NCI-H2196 (cell line): ENCODE measurements around the gene ANKRD49.

Source experiments
- DNase-seq: peaks from one replicate; lab custom pipeline; 2025; ENCODE audit not compliant: unreplicated experiment; lab: John Stamatoyannopoulos, UW

ANKRD49 gene

DNA sequence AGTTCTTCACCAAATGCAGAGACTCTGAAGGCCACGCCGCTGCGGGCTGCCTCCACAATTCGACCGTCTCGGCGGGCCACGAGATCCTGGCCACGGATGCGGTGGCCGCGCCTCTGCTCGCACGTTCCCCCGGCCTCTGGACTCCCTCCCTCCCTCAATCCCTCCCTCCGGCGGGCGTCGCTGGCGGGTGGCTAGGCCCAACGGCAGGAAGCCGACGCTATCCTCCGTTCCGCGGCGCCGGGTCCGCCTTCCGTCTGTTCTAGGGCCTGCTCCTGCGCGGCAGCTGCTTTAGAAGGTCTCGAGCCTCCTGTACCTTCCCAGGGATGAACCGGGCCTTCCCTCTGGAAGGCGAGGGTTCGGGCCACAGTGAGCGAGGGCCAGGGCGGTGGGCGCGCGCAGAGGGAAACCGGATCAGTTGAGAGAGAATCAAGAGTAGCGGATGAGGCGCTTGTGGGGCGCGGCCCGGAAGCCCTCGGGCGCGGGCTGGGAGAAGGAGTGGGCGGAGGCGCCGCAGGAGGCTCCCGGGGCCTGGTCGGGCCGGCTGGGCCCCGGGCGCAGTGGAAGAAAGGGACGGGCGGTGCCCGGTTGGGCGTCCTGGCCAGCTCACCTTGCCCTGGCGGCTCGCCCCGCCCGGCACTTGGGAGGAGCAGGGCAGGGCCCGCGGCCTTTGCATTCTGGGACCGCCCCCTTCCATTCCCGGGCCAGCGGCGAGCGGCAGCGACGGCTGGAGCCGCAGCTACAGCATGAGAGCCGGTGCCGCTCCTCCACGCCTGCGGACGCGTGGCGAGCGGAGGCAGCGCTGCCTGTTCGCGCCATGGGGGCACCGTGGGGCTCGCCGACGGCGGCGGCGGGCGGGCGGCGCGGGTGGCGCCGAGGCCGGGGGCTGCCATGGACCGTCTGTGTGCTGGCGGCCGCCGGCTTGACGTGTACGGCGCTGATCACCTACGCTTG is 50.2 kb downstream of the ANKRD49 start, which contains the start of gene FUT4:
Gene FUT4, plus strand, starts transcription at position 227 of the 951 bp plus-strand sequence. Its CDS starts 213 bp downstream, at position 440.
- DNase-seq = peak; percentile 86

DNA sequence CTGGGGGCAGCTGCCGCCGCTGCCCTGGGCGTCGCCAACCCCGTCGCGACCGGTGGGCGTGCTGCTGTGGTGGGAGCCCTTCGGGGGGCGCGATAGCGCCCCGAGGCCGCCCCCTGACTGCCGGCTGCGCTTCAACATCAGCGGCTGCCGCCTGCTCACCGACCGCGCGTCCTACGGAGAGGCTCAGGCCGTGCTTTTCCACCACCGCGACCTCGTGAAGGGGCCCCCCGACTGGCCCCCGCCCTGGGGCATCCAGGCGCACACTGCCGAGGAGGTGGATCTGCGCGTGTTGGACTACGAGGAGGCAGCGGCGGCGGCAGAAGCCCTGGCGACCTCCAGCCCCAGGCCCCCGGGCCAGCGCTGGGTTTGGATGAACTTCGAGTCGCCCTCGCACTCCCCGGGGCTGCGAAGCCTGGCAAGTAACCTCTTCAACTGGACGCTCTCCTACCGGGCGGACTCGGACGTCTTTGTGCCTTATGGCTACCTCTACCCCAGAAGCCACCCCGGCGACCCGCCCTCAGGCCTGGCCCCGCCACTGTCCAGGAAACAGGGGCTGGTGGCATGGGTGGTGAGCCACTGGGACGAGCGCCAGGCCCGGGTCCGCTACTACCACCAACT is 51.0 kb downstream of the ANKRD49 start:
- no peak for DNase-seq

DNA sequence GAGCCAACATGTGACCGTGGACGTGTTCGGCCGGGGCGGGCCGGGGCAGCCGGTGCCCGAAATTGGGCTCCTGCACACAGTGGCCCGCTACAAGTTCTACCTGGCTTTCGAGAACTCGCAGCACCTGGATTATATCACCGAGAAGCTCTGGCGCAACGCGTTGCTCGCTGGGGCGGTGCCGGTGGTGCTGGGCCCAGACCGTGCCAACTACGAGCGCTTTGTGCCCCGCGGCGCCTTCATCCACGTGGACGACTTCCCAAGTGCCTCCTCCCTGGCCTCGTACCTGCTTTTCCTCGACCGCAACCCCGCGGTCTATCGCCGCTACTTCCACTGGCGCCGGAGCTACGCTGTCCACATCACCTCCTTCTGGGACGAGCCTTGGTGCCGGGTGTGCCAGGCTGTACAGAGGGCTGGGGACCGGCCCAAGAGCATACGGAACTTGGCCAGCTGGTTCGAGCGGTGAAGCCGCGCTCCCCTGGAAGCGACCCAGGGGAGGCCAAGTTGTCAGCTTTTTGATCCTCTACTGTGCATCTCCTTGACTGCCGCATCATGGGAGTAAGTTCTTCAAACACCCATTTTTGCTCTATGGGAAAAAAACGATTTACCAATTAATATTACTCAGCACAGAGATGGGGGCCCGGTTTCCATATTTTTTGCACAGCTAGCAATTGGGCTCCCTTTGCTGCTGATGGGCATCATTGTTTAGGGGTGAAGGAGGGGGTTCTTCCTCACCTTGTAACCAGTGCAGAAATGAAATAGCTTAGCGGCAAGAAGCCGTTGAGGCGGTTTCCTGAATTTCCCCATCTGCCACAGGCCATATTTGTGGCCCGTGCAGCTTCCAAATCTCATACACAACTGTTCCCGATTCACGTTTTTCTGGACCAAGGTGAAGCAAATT is 51.7 kb downstream of the ANKRD49 start:
- DNase-seq = no peak

DNA sequence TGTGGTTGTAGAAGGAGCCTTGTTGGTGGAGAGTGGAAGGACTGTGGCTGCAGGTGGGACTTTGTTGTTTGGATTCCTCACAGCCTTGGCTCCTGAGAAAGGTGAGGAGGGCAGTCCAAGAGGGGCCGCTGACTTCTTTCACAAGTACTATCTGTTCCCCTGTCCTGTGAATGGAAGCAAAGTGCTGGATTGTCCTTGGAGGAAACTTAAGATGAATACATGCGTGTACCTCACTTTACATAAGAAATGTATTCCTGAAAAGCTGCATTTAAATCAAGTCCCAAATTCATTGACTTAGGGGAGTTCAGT is 52.3 kb downstream of the ANKRD49 start:
- DNase-seq = no peak

DNA sequence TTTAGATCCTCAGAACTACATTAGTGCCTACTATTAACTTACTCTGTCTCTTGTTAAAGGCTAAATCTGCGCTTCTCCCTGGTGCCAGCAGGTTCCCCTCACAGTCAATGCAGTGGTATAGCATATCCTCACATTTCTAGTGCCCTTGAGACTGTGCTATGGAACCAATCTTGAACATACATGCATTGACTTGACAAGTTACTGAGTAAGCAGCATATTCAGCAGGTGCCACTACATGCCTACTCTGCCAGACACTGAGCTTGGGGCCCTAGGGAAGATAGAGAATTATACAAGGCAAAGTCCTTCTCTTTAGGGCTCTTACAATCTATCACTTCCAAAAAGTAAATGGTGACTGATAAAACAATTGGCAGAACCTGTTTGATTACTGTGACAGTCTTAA is 53.1 kb downstream of the ANKRD49 start:
- DNase-seq = no peak

DNA sequence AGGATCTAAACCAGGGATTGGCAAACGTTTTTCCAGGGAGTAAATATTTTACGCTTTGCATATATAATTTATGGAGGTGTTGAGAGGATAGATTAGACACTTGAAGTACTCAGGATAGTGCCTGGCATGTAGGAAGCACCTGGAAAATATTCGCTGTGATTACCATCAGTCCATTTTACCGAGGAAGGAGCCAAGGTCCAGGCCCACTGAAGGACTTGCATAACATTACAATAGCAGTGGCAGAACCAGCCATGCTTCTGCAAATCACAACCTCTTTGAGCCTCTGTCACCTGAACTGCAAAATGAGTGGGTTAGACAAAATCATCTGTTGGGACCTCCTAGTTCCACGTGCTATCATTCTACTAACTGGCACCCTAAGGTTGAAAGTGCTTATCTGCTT is 55.4 kb downstream of the ANKRD49 start:
- DNase-seq = no peak
